BE2C (cell line): ENCODE results near the gene SCYGR8. TPM values are rescaled to one million over a fixed set of nuclear protein-coding genes. Genes with fewer than 3 reads are reported as not detected.

Source experiments
- DNase-seq: peaks from one replicate; pipeline ENCODE4 v3.0.0-alpha.2; 2020
- H3K27me3 ChIP-seq: fragments of 250-450 bp; sonication (Bioruptor Pico); 2 replicates; pipeline ENCODE4 v1.5.1; 2020; ENCODE audit warnings: mild to moderate bottlenecking
- H3K36me3 ChIP-seq: fragments of 250-450 bp; sonication (Bioruptor Pico); 2 replicates; pipeline ENCODE4 v1.5.1; 2020; ENCODE audit warnings: mild to moderate bottlenecking
- H3K4me1 ChIP-seq: fragments of 250-450 bp; sonication (Bioruptor Pico); 2 replicates; pipeline ENCODE4 v1.5.1; 2020
- H3K4me3 ChIP-seq: 2 replicates; pipeline ENCODE4 v1.5.1; 2011; ENCODE audit warnings: low read depth, low read length
- H3K9me3 ChIP-seq: fragments of 250-450 bp; sonication (Bioruptor Pico); 2 replicates; pipeline ENCODE4 v1.5.1; 2020
- polyA plus RNA-seq: library from polyadenylated mRNA; unstranded; fragments of >200 nt; gene quantifications from one replicate; pipeline ENCODE4 v1.2.1, GENCODE V29; 2012; ENCODE audit warnings: low read depth, missing spikeins; ENCODE audit not compliant: insufficient read length, insufficient read depth
- TF ChIP-seq, protein P1 (sequence below): IDR thresholded peaks from 2 replicates; pipeline ENCODE4 v1.5.1; 2012; ENCODE audit warnings: mild to moderate bottlenecking, low read depth, low read length

SCYGR8 gene
- polyA plus RNA-seq = not detected

DNA sequence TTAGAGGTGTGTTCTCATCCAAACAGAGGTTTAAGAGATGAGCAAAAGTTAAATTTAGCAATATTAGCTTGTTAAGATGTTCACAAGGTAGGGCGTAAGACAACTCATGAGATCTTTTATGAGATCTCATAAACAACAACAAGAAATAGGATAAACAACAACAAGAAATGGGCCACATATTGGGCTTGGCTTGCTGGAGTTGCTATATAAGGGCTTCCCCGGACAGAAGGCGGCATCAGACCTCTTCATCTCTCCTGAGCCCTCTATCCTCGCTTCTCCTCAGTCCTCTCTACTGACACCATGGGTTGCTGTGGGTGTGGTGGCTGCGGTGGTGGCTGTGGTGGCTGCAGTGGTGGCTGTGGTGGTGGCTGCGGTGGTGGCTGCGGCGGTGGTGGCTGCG, at the start of gene SCYGR8:
Gene SCYGR8 (plus strand): TSS at position 301 of the 400 bp plus-strand sequence. CDS start 0 bp downstream, at position 301.
- no peaks in the 10 kb centered on the region for H3K36me3 ChIP-seq
- H3K4me3 ChIP-seq = no peak within 1 kb of the TSS
- TF ChIP-seq, protein P1, sequence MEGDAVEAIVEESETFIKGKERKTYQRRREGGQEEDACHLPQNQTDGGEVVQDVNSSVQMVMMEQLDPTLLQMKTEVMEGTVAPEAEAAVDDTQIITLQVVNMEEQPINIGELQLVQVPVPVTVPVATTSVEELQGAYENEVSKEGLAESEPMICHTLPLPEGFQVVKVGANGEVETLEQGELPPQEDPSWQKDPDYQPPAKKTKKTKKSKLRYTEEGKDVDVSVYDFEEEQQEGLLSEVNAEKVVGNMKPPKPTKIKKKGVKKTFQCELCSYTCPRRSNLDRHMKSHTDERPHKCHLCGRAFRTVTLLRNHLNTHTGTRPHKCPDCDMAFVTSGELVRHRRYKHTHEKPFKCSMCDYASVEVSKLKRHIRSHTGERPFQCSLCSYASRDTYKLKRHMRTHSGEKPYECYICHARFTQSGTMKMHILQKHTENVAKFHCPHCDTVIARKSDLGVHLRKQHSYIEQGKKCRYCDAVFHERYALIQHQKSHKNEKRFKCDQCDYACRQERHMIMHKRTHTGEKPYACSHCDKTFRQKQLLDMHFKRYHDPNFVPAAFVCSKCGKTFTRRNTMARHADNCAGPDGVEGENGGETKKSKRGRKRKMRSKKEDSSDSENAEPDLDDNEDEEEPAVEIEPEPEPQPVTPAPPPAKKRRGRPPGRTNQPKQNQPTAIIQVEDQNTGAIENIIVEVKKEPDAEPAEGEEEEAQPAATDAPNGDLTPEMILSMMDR = no peak
- H3K27me3 ChIP-seq = no peaks in the 10 kb centered on the region
- no peaks in the 10 kb centered on the region for H3K4me1 ChIP-seq
- DNase-seq = no peak
- no peaks in the 10 kb centered on the region for H3K9me3 ChIP-seq

- Histone ChIP-seq H3K27me3 (peaks cover 9% of the 10 kb centered on the region; the same call in 1 of the 2 replicates), H3K9me3 (no peaks in the 10 kb centered on the region), H3K36me3 (no peaks in the 10 kb centered on the region), H3K4me3 (no peak overlapping the region), H3K4me1 (no peaks in the 10 kb centered on the region)
- TF ChIP-seq, protein P1 = no peak
- no peak for DNase-seq
These were observed 48.6 kb upstream of the SCYGR8 start for GRCh38 chr2:227696990-227697679.

DNA sequence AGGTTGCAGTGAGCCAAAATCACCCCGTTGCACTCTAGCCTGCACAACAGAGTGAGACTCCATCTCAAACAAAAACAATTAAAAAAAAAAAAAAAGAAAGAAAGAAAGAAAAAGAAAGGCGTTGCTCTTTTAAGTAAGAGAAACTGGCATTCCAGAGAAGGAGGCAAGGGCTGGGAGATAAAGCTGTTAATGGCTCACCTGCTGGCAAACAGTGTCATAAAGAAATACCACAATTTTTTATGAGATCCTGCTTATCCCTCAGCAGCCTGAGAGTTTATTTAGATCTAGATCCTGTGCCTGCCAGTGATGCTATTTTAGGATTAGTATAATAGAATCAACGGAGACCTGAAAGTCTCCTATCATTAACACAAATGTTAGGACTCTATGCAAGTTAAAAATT, 44.1 kb upstream of the SCYGR8 start:
- no peaks in the 10 kb centered on the region for H3K9me3 ChIP-seq
- no peak for DNase-seq
- H3K4me3 ChIP-seq = no peak overlapping the region
- no peaks in the 10 kb centered on the region for H3K36me3 ChIP-seq
- H3K27me3 ChIP-seq = peaks cover 17% of the 10 kb centered on the region
- H3K4me1 ChIP-seq = no peaks in the 10 kb centered on the region
- TF ChIP-seq, protein P1 = no peak

DNA sequence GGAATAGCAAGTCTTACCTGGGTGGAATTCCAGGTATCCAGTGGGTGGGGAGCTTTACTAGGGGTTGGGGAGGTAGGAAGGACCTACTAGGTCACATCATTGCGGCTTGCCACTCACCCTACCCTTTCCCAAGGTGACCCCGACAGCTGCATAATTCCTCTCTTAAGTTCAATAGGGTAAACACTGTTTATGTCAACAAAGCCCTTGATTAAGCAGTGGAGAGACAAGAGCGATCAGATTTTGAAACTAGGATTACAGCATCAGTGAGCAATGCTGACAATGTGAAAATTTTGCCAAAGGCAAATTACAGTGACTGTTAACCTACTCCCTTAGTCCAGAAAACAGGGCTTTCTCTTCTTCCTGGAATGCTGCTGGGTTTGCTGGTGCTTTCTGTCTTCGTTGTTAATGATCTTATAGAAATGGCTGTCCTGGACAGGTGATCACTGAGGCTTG, 42.4 kb upstream of the SCYGR8 start:
- TF ChIP-seq, protein P1 = no peak
- no peaks in the 10 kb centered on the region for H3K4me1 ChIP-seq
- no peaks in the 10 kb centered on the region for H3K9me3 ChIP-seq
- H3K4me3 ChIP-seq = no peak overlapping the region
- H3K36me3 ChIP-seq = no peaks in the 10 kb centered on the region
- H3K27me3 ChIP-seq = peaks cover 18% of the 10 kb centered on the region
- DNase-seq = no peak

GRCh38 chr2:227703961-227704360, 41.7 kb upstream of the SCYGR8 start:
- Histone ChIP-seq H3K36me3 (no peaks in the 10 kb centered on the region), H3K4me3 (no peak overlapping the region), H3K27me3 (peaks cover 16% of the 10 kb centered on the region), H3K4me1 (no peaks in the 10 kb centered on the region), H3K9me3 (no peaks in the 10 kb centered on the region)
- no peak for DNase-seq
- TF ChIP-seq, protein P1 = no peak

DNA sequence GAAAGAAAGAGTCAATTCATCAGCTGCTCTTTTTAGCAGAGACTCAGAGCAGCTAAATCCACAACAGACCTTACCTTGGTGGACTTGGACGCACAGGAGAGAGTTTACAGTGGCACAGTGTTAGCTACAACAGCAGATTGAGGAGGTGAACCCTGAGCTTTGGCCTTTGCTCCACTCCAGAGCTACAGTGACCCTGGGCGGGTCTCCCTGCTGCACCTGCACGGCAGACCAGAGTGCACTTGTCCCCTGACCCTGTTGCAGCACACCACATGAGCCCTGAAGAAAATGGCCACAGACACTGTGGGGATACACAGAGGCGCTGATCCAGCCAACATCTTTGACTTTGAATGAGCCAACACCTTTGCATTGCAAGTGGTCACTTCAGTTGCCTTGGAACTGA, 38.8 kb upstream of the SCYGR8 start:
- no peak overlapping the region for H3K4me3 ChIP-seq
- H3K4me1 ChIP-seq = no peaks in the 10 kb centered on the region
- no peaks in the 10 kb centered on the region for H3K9me3 ChIP-seq
- TF ChIP-seq, protein P1 = no peak
- DNase-seq = no peak
- H3K36me3 ChIP-seq = no peaks in the 10 kb centered on the region
- H3K27me3 ChIP-seq = peaks cover 23% of the 10 kb centered on the region
